Natural killer cell (primary cell): Measurements from ENCODE around the gene NSUN4. TPM values are rescaled to one million over a fixed set of nuclear protein-coding genes. Genes with fewer than 3 reads are reported as not detected.

Experiments used
- ATAC-seq, 3 donors: fragments of 150-1000 bp in 2 of 3; fragments of 200-7000 bp in 1 of 3; cut with Tn5 transposase; 1 replicate in 1 of 3; 2 replicates in 2 of 3; pipeline ENCODE4 v1.10.0; 2021; ENCODE audit warnings: mild to moderate bottlenecking in 2 of 3, moderate library complexity in 2 of 3
- DNase-seq, 2 donors: peaks; one replicate each; pipeline versions ENCODE4 v3.0.0 to v3.0.0-alpha.2; 2013 to 2021; ENCODE audit warnings: mixed read lengths in 1 of 2
- H3K27ac ChIP-seq: one replicate; pipeline ENCODE4 v1.5.1; 2013; ENCODE audit warnings: mild to moderate bottlenecking, low read length
- H3K27me3 ChIP-seq: one replicate; pipeline ENCODE4 v1.6.1; 2013; ENCODE audit warnings: low read length; ENCODE audit not compliant: control insufficient read depth, insufficient read depth
- H3K36me3 ChIP-seq: one replicate; pipeline ENCODE4 v1.6.1; 2013; ENCODE audit warnings: low read length; ENCODE audit not compliant: control insufficient read depth, insufficient read depth
- H3K4me1 ChIP-seq: one replicate; pipeline ENCODE4 v1.6.1; 2013; ENCODE audit warnings: low read length; ENCODE audit not compliant: control insufficient read depth, insufficient read depth
- H3K4me3 ChIP-seq: one replicate; pipeline ENCODE4 v1.5.1; 2013; ENCODE audit warnings: low read length
- H3K9me3 ChIP-seq: one replicate; pipeline ENCODE4 v1.6.1; 2013; ENCODE audit warnings: low read length; ENCODE audit not compliant: control insufficient read depth, insufficient read depth
- H3K27ac Mint-ChIP-seq, 2 donors: one replicate each; pipeline ENCODE4 v1.8.0; 2022; ENCODE audit warnings: mild to moderate bottlenecking in 2 of 2, mixed read lengths in 2 of 2, moderate library complexity in 1 of 2
- H3K27me3 Mint-ChIP-seq, 2 donors: one replicate each; pipeline ENCODE4 v1.8.0; 2022; ENCODE audit warnings: low read depth in 2 of 2, mixed read lengths in 2 of 2
- H3K36me3 Mint-ChIP-seq: one replicate; pipeline ENCODE4 v1.8.0; 2022; ENCODE audit warnings: mixed read lengths
- H3K4me1 Mint-ChIP-seq, 2 donors: one replicate each; pipeline ENCODE4 v1.8.0; 2022; ENCODE audit warnings: mixed read lengths in 2 of 2
- H3K4me3 Mint-ChIP-seq: one replicate; pipeline ENCODE4 v1.8.0; 2022; ENCODE audit warnings: mild to moderate bottlenecking, moderate library complexity, mixed read lengths
- H3K9me3 Mint-ChIP-seq, 2 donors: one replicate each; pipeline ENCODE4 v1.8.0; 2022; ENCODE audit warnings: mixed read lengths in 2 of 2
- WGBS: methylation state at CpG from one replicate; pipeline ENCODE4 v1.1.7; 2013; ENCODE audit warnings: missing lambda C conversion rate; ENCODE audit not compliant: insufficient coverage; 5-methylcytosine and 5-hydroxymethylcytosine counted together
- intact Hi-C: fragments of 100-400 bp; cut with micrococcal nuclease; formaldehyde crosslinking; loops from one replicate; pipeline ENCODE4 v1.14.2; 2022
- total RNA-seq, 4 donors: library from RNA; stranded (reverse); fragments of 120-200 nt in 1 of 4; gene quantifications; one replicate each; pipeline versions ENCODE4 v1.2.3 to v1.2.4, GENCODE V29; 2013 to 2022
- TF ChIP-seq, protein P1 (sequence below): fragments of 200-600 bp; IDR thresholded peaks from one replicate; pipeline ENCODE4 v1.8.0; 2022; ENCODE audit warnings: antibody characterized with exemption

The NSUN4 gene
- total RNA-seq, 3 donors from 2014 or later (not counting 1 experiment from before 2014, with no cell fraction given): 25.9 to 41.0 (median 36.3) TPM

DNA sequence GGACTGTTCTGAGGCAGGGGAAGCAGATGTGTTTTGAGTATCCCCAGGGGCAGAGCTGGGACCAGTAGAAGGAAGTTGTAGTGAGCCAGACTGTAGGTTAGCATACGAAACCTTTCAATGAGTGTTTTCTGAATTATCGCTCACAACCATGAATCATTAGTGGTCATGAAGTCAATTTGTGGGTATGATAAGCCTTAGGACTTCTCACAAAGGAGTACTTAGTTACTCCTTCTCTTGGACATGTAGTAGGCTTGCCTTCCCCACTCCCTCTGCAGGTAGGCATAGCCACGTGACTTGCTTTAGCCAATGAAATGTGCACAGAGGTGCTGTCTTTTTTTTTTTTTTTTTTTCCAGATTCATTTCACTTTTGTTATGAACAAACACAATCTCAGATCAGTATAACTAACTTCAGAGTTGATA, 29.6 kb downstream of the NSUN4 start:
- H3K9me3 Mint-ChIP-seq: no peaks in the 10 kb centered on the region
- no peak for DNase-seq
- no peaks in the 10 kb centered on the region for H3K4me1 Mint-ChIP-seq
- no peaks in the 10 kb centered on the region for H3K27me3 ChIP-seq
- no peak overlapping the region for H3K4me3 ChIP-seq
- TF ChIP-seq, protein P1, sequence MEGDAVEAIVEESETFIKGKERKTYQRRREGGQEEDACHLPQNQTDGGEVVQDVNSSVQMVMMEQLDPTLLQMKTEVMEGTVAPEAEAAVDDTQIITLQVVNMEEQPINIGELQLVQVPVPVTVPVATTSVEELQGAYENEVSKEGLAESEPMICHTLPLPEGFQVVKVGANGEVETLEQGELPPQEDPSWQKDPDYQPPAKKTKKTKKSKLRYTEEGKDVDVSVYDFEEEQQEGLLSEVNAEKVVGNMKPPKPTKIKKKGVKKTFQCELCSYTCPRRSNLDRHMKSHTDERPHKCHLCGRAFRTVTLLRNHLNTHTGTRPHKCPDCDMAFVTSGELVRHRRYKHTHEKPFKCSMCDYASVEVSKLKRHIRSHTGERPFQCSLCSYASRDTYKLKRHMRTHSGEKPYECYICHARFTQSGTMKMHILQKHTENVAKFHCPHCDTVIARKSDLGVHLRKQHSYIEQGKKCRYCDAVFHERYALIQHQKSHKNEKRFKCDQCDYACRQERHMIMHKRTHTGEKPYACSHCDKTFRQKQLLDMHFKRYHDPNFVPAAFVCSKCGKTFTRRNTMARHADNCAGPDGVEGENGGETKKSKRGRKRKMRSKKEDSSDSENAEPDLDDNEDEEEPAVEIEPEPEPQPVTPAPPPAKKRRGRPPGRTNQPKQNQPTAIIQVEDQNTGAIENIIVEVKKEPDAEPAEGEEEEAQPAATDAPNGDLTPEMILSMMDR: no peak
- no peaks in the 10 kb centered on the region for H3K9me3 ChIP-seq
- no peak overlapping the region for H3K27ac Mint-ChIP-seq
- no peak overlapping the region for H3K27ac ChIP-seq
- H3K27me3 Mint-ChIP-seq: no peaks in the 10 kb centered on the region
- ATAC-seq: no peak
- no peaks in the 10 kb centered on the region for H3K36me3 Mint-ChIP-seq
- H3K4me1 ChIP-seq: no peaks in the 10 kb centered on the region
- peaks cover 21% of the 10 kb centered on the region for H3K36me3 ChIP-seq
- WGBS: 79% methylated on average over 2 of the region's 3 CpGs
- intact Hi-C loops: no loop called here
- no peak overlapping the region for H3K4me3 Mint-ChIP-seq

DNA sequence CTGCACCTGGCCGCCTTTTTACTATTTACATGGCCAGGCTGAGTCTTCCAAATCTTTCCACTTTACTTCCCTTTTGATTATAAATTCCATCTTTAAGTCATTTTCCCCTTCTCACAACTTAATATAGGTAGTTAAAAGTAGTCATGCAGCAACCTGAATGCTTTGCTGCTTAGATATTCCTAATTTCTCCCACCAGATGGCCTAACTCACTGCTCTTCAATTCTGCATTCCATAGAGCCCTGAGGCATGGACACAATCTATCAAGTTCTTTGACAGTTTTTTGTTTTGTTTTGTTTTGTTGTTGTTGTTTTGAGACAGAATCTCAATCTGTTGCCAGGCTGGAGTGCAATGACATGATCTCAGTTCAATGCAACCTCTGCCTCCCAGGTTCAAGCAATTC, 31.8 kb downstream of the NSUN4 start:
- H3K4me3 ChIP-seq: no peak overlapping the region
- H3K9me3 ChIP-seq: no peaks in the 10 kb centered on the region
- Mint-ChIP-seq H3K4me3 (no peak overlapping the region), H3K36me3 (no peaks in the 10 kb centered on the region), H3K27me3 (no peaks in the 10 kb centered on the region), H3K27ac (no peak overlapping the region), H3K4me1 (no peaks in the 10 kb centered on the region), H3K9me3 (no peaks in the 10 kb centered on the region)
- TF ChIP-seq, protein P1: no peak
- H3K36me3 ChIP-seq: peaks cover 11% of the 10 kb centered on the region
- intact Hi-C loops: no loop called here
- 100% methylated on average over 1 of the region's 1 CpG for WGBS
- no peaks in the 10 kb centered on the region for H3K4me1 ChIP-seq
- no peak overlapping the region for H3K27ac ChIP-seq
- no peaks in the 10 kb centered on the region for H3K27me3 ChIP-seq
- DNase-seq: no peak
- no peak for ATAC-seq

DNA sequence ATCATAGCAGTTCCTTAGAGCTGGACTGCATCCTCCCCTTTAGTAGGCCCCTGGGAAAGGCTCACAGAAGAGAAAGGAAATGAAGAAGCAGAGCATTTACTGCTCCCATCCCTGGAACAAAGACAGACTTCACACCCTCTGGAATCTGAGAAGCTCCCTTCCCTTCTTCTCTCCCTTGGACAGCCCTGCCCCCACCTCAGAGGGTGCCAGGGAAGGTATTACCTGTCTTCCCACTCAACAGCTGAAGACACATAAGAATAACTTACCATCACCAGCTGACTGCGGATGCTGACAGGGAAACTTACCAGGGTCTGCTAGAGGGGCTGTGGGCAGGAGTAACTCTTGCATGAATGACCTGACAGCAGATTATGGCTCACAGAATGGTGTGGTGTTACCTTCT, 39.4 kb downstream of the NSUN4 start:
- DNase-seq: no peak
- Histone ChIP-seq H3K36me3 (no peaks in the 10 kb centered on the region), H3K4me3 (no peak overlapping the region), H3K27ac (no peak overlapping the region), H3K9me3 (peaks cover 4% of the 10 kb centered on the region), H3K4me1 (no peaks in the 10 kb centered on the region), H3K27me3 (no peaks in the 10 kb centered on the region)
- Mint-ChIP-seq H3K27me3 (no peaks in the 10 kb centered on the region), H3K4me3 (no peak overlapping the region), H3K36me3 (no peaks in the 10 kb centered on the region), H3K9me3 (peaks cover 0 to 3% of the 10 kb centered on the region in 2 donors), H3K27ac (no peak overlapping the region), H3K4me1 (no peaks in the 10 kb centered on the region)
- intact Hi-C loops: no loop called here
- ATAC-seq: no peak
- TF ChIP-seq, protein P1: no peak
- 100% methylated on average over 1 of the region's 1 CpG for WGBS

DNA sequence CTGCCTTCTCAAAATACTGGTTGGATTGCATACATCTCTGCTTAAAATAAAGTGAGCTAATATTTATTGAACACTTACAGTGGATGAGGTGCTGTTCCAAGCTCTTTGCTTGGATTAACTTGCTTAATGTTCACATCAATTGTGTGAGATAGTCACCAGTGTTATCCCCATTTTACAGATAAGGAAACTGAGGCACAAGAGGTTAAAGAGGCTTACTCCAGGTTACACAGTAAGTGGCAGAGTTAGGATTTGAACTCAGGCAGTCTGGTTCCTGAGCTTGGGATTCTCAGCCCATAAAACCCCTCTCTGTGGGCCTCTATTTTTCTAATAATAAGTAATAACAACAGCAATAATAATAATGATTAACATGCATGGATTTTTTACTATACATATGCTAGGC, 39.9 kb downstream of the NSUN4 start:
- Histone ChIP-seq H3K36me3 (no peaks in the 10 kb centered on the region), H3K27me3 (no peaks in the 10 kb centered on the region), H3K9me3 (peaks cover 4% of the 10 kb centered on the region), H3K27ac (no peak overlapping the region), H3K4me3 (no peak overlapping the region), H3K4me1 (no peaks in the 10 kb centered on the region)
- no peak overlapping the region for H3K4me3 Mint-ChIP-seq
- ATAC-seq (no peak), DNase-seq (no peak)
- H3K27me3 Mint-ChIP-seq: no peaks in the 10 kb centered on the region
- no peaks in the 10 kb centered on the region for H3K36me3 Mint-ChIP-seq
- peaks cover 0 to 3% of the 10 kb centered on the region in 2 donors for H3K9me3 Mint-ChIP-seq
- H3K27ac Mint-ChIP-seq: no peak overlapping the region
- intact Hi-C loops: no loop called here
- TF ChIP-seq, protein P1: no peak
- H3K4me1 Mint-ChIP-seq: no peaks in the 10 kb centered on the region
